ENCODE measurements around the gene DUT.

Gene DUT

DNA sequence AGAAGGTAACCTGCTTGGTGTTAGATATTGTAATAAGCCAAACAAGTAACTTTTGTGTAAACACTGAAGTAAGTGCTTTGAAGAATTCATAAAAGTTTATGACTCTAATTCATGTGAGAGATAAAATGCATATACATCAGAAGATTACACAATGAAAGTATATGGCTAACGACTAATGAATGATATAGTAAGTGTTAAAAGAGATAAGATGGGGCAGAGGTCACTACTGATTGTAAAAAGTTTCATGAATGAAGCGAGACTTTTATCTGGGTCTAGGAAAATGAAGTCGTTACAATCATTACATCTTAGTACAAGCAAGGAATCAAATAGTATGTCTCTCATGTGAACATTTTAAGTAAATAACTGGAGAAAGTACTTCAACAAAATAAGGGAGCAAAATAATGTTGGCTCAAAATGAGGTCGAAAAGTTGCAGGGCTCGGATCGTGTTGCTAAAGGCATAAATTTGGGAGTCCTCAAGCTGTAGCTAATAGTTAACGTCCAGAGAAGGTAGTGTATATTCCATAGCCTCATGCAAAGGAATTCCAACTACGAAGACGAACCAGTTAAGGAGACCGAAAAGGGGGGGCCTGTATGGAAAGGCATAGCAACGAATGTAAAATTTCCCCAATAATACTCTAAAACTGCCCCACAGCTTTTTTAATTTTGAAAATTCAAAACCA lies 984 bp upstream of the DUT start:
- no peak for DNase-seq

DNA sequence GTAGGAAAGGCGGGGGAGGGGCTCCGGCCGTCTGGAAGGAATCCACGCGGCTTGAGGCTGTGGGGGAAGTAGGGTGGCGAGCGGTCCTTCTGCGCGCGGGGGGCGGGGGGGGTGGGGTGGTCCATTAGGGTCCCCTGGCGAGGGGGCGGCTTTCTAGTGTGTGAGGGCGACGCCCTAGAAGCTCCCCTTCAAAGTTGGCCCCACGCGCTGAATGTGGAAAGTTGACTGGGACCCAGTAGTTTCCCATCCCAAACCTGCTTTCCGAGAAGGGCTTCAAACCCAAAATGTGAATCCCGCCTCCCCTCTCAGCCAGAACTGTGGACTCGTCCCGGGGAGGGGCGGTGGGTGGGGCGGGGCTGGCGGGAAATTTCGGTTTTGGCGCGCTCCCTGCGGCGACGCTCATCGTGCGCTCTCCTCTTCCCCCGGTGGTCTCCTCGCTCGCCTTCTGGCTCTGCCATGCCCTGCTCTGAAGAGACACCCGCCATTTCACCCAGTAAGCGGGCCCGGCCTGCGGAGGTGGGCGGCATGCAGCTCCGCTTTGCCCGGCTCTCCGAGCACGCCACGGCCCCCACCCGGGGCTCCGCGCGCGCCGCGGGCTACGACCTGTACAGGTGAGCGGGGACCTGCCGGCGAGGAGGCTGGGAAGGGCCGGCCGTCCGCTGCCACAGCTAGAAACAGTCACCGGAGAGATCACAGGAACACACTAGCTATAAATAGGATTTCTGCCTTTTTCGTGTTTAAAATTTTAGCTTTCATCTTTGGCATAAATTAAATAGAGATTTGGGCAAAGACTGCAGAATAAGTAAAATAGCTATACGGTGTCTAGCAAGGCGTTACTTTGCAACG lies 790 bp downstream of the DUT start:
- DNase-seq: peak; percentile 5

DNA sequence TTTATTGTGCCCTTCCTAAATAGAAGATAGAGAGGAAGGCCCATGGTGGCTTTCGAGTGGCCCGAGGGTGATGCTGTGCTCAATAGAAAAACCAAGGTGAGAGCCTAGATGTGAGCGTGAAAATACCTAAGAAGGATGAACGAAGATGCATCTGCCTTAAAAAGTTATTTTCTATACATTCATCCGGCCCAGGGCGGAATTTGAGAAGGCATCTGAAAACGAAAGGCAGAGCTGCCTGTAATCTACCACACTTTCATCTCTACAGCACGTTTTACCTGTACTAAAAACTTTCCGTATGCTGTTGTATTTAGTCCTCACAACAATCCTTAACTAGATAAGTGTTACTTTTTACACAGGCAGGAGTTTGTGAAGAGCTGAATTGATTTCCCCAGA lies 1.4 kb downstream of the DUT start:
- DNase-seq: no peak

DNA sequence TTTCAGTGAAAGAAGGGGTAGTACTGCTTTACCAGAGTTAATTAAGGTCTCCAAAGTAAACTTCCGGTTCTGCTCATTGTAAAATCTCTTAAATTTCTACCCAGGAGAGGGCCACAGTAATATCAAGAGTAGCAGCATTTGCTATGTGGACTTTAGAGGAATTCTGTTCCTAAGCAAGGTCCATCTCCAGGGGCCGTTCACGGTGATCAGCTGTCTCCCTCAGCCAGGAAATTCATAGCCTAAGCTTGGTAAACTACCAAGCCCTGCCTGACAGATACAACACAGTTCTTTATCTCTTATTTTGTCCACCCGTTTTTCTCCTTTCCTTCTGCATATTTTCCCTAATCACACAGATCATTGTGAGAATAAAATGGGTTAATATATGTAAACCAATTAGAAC lies 2.3 kb downstream of the DUT start:
- DNase-seq: no peak

DNA sequence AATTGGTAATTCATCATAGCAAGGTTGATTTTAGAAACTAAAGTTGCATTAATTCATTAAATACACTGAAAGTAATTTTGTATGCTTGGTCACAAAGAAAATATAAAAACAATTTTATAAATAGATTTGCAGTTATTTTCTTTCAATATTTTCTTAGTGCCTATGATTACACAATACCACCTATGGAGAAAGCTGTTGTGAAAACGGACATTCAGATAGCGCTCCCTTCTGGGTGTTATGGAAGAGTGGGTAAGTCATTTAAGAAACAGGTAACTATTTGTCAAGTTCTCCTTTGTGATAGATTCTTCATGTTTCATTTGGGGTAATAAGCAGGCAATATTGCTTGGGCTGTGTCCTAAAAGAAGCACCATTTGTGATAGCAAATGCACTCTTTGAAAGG lies 3.0 kb downstream of the DUT start:
- no peak for DNase-seq

DNA sequence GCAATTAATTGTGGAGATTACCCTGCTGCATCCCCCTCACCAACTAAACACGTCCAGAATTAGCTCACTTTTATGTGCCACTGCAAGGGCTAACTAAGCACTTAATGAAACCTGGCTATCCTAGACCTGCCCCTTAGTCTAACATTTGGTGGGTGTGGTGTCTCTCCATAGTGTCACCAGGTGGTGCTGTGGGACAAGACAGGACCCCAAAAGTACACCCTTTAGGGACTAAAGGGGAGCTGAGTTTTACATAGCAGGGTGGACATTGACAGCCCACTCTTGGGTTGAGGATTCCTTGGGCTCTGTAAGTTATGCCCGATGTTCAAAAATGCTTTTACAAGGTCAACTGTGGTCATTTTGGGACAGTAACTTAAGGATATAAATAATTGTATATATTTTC lies 5.7 kb downstream of the DUT start:
- DNase-seq: no peak

DNA sequence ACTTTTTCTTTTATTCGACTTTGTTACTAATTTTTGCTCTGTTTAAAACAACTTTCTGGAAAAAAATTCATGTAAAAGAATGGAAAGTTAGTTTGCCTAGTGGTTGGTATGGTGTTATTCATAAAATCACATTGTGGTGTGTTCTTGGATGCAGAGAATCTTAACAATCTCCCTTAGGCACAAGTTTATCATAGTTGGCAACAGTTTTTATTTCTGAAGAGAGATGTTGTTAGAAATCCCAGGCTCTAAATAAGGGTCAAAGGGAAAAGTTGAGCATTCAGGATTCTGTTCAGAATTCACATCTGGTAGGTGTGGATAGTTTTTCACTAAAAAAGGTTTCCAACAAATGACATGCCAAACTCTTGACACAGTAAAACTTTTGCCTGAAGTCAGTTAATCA lies 6.4 kb downstream of the DUT start:
- no peak for DNase-seq

DNA sequence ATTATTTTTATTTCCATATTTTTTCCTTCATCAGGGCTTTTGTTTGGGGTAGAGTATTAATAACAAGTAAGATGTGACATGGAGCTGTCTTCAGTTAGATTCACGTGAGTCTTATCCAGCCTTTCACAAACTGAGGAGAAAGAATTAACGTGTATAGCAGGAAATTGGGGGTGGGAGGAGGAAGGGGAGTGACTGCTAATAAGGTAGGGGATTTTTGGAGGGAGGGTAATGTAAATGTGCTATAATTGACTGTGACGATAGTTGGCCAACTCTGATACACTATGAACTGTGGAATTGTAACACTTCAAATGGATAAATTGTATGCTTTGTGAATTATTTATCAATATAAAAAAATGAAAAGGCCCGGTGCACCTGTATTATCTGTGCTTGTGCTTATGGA lies 8.9 kb downstream of the DUT start:
- no peak for DNase-seq

DNA sequence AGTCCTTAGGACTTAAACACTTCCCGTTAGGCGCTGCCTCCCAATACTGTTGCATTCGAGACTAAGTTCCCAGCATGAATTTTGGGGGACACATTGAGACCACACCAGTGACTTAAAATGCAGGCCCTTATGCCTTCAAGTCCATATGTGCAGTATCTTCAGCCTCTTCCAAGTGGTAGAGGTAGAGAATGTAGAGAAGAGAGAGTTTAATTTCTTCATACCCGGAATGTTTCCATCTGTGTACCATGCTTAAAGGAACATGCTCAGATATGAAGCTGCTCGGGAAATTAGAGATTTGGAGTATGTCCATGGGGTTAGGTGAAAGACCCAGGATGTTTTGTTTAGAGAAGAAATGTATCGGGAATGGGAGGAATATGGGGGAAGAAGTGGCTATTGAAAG lies 12.6 kb downstream of the DUT start:
- no peak for DNase-seq

DNA sequence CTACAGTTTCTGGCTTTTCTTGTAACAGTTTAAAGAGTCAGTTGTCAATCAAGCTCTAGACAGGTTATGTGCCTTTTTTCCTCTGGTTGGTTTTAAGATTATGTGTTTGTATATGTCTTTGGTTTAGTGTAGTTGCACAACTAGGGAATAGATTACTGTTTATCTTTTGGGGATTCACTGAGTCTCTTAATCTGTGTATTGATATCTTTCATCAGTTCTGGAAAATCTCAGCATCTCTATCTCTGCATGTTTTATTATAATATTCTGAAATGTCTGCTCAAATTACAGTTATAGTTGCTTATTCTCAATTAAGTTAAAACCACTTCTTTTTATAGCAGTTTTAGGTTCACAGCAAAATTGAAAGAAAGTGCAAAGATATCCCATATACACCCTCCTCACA lies 14.3 kb downstream of the DUT start:
- DNase-seq: no peak

DNA sequence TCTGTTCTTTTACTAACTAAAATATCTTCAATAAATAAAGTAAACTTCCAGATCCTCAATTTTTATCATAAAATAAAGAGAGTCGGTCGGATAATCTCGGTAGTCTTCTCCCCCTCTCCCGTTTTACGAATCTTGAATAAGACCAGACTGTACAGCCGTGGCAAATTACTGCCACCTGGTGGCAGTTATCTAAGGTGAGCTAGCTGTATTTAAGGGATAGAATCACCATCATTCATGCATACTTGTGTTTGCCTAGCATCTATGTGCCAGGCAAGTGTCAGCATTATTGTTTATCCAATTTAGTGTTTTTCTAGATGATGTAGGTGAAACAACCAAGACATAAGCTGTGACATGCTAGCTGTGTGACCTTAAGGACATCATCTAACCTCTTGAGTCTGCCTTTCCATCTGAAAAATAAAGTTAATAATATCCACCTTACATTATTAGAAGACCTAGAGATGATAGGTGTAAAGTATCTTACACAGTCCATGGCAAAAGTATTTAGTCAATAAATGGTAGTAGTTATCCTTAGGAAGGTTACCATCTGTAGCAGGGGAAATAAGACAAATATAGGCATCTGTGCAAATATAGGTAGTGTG lies 21.3 kb downstream of the DUT start:
- no peak for DNase-seq

DNA sequence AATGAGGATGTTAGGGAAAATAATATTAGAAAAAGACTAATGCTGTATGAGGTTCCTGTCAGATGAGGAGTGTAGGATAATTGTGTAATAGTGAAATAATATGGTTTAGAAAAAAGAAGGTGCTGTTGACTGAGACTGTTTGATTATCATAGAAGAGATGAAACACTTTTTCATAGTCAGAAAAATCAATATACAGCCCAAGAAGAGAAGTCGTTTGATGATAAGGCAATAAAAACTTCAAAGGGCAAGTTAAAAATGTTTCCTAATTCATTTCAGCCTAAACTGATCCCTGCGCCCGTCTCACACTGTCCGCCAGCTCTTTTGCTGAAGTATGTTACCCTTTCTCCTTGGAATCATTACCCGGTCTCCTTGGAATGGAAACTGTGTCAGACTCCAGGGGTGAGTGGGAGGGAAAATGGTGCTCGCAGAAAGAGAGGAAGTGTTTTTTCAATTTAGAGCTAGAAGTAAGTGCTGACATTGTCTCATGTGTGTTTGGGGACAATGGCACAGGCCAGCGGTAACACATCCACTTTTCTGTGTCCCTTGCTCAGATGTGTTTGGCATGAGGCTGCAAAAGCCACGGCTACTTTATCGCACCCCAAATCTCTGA lies 23.6 kb downstream of the DUT start:
- no peak for DNase-seq

DNA sequence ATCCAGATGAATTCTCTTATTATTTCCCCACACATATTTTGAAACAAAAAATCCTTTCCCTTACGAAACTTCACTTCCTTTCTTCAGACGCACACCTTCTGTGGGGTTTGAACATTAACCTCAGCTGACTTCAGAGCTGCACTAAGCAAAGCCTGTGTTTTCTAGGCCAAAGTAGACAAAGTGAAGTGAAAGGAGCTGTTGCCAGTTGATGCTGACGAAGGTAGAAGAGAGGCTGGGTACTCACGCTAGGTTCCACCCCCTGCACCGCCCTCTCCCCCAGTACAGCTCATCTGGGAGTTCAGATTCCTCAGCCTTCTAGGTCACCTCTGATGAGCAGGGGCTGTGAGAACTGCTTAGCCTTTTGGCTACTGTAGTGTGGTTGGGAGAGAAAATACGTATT lies 24.1 kb downstream of the DUT start:
- DNase-seq: no peak

DNA sequence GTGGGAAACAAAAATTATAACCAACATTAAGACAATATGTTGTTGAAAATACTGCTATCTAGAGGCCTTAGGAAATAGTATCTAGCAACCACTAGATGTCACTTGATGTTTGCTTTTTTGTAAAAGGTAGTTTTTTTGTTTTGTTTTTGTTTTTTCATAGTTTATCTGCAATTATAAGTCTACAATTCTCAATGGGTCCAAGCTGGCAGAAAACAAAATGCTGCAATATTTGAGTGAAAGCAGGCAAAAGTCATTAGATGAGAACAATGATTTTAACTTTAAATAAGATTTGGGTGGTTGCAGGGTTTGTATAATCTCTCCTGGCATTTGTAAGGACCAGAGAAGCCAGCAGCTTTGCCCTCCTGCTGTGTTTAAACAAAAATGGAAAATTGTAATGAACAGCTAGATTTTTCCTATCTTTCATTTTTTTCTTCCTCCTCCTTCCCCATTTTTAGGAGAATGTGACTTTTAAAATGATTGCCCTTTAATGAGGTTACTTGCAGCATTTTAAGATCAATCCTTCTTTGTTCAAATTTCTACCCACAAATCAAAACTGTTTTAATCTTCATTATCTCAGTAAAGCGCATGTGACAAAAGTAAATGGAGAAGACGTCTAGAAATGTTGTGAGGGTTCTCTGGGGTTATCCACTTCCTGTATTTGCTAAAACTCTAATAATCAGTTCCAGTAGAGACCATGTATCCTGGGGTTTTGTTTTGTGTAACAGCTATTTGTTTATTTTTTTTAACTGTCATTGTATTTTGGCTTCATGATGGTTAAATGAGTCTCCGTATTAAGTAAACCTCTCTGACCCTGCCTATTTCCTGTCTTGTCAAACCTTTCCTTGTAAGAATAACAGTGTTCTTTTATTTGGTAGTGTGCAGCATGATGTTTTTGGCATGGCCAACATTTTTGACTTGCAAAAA lies 27.3 kb downstream of the DUT start:
- DNase-seq: no peak

DNA sequence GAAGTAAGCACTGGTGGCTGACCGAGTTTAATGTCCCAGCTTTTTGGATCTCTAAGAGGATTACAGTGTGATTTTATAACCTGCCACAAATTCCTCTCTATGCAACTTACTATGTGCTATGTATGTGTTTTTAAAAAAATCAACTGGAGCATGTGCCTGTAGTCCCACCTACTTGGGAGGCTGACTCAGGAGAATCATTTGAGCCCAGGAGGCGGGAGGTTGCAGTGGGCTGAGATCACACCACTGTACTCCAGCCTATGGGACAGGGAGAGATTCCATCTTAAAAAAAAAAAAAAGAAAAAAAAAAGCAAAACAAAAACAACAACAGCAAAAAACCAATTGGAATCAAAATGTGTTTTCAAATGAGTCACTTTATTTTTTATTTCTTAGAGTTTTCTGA lies 29.6 kb downstream of the DUT start:
- DNase-seq: no peak

DNA sequence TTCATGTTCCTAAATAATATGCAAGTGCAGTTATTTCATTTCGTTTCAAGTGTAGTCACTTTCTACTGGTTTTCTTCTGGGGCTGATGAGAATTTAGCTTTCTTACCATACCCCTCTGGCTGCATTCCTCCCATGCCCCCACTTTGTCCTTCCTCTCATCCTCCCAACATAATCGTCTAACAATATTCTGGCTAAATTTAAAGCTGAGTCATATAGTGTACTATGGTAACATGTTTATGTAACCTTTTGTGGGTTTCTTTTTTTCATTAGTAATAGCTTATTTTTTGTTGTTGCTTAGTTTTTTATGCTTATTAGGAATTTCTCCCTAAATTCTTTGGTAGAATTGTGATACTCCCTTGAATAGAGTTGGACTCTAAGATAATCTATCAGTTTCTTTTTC lies 30.5 kb downstream of the DUT start:
- DNase-seq: no peak

DNA sequence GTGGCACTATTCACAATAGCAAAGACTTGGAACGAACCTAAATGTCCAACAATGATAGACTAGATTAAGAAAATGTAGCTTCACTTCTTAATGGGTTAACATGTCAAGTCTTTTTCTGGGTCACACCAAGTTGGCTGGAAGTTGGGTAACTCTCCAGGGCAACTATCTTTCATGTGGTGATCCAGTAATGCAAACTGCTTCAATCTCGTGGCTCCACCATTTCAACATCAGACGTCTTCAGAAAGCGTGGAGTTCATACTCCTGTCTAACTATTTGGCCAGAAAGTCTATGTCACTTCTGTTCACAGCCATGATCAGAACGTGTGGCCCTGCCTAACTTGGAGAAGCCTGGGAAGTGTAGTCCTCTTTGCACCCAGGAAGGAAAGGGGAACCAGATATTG lies 32.2 kb downstream of the DUT start:
- no peak for DNase-seq

DNA sequence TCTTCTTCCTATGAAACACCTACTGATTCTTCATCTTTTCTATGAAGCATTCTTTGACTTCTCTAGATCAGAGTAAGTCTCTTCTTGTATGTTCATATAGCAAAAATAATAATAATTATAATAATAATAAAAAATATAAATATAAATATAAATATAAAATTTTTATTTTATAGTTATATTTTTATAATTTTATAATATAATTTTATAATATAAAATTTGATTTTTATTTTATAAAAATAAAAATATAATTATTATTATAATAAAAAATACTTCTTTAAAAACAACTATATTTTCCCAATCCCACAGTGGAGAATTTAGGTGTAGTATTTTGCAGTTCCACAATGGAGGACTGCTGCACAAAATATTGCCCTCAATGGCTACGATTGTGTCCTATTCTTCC lies 34.3 kb downstream of the DUT start:
- DNase-seq: no peak

DNA sequence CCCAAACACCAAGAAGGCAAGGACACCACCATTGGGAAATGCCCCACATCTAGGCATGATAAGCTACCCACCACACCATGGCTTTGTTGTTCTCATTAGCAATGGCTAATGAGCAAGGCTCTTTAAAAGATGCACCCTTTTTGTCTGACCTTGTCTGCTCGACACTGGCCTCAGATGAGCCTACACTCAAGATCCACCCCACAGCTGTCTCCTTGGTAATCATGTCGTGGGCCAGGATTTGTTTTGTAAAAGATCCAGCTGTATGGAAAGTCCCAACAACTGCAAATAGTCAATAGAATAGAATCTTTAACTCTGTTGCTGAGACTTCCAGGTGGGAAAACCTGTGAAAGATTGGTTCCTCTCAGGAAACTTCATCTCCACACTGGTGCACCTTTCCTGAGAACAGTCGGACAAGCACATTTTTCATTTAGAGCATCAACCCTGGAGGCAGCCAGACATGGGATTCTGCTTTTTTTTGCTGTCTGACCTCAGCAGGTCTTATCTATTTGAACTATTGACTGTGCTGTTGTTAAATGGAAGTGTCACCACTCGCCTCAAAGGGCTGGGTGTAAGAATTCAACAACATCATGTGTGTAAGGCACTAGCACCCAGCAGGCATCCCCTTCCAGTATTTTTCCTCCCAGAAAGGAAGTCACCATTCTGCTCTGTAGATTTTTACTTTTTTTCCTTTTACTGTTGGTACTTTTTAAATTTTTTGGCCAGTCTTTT lies 35.5 kb downstream of the DUT start:
- DNase-seq: no peak

DNA sequence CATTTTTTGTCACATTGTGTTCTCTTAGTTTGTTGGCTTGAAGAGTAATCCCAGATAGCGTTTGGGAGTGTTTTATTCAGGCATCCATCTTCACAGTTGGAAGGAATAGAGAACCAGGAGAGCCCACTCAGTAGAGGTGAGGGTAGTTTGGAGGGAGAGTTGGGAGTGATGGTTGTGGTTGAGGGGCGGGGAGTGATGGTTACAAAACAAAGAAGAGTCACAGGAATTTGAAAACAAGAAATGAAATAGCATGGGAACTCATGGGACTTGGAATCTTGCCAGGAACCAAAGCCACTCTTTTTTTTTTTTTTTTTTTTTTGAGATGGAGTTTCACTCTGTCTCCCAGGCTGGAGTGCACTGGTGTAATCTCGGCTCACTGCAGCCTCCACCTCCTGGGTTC lies 36.3 kb downstream of the DUT start:
- DNase-seq: no peak

DNA sequence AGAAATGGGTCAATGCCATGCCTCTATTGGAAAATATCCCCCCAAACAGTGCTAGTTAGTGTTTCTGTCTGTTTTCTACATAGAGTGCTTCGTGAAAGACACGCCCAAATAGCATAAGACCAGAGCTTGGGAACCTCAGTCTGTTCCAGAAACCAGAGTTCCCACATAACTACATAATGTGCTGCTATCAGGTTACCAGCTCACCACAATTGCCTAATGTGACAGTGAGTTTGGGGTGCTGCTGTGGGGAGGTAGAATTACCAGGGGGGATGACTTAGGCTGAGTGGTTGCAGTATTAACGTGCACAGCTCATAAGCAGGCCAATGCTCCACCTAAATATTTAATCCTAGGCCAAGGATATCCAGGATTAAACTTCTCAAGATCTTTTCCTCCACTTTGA lies 39.2 kb downstream of the DUT start:
- DNase-seq: no peak

DNA sequence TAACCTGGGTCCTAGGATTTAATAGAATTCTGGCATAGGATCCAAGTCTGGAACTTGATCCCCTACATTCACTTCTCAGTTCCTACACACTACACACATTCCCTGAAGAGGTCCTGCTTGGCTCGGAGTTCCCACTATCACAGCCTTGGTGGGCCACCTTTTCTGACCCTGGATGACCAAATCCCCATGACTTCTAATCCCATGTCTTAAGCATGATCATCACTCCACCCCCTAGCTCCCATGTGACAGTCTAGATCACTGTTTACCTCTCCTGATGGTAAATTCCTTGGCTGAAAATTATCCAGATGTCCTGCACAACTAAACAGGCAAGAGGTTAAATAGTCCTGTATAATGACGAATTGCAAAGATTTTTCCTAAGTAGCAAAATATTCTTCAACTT lies 40.3 kb downstream of the DUT start:
- DNase-seq: no peak

Measured in GF-D8 (cell line).